Calu3 (cell line): Measurements from ENCODE around the gene DLG2. TPM values are rescaled to one million over a fixed set of nuclear protein-coding genes. Genes with fewer than 3 reads are reported as not detected.

ENCODE experiments used
- BruUV-seq: library from RNA; stranded (reverse); fragments of 400-500 nt; replicated peaks from 2 replicates; lab custom pipeline; 2021; lab: Mats Ljungman, UMichigan
- CTCF ChIA-PET: fragments of 300-600 bp; sonication (Branson Sonifier 250); formaldehyde crosslinking; loops from one replicate; lab custom pipeline; 2022; ENCODE audit warnings: antibody characterized with exemption; lab: Charles Lee
- DNase-seq: peaks from one replicate; pipeline ENCODE4 v3.0.0; 2022
- H3K27ac Mint-ChIP-seq: one replicate; pipeline ENCODE4 v1.8.0; 2022; ENCODE audit warnings: mixed read lengths; ENCODE audit not compliant: unreplicated experiment
- H3K27me3 Mint-ChIP-seq: one replicate; pipeline ENCODE4 v1.8.0; 2022; ENCODE audit warnings: mixed read lengths; ENCODE audit not compliant: unreplicated experiment
- H3K36me3 Mint-ChIP-seq: one replicate; pipeline ENCODE4 v1.8.0; 2022; ENCODE audit warnings: mild to moderate bottlenecking, moderate library complexity, mixed read lengths; ENCODE audit not compliant: insufficient read depth, unreplicated experiment
- H3K4me1 Mint-ChIP-seq: one replicate; pipeline ENCODE4 v1.8.0; 2022; ENCODE audit warnings: mild to moderate bottlenecking, low read depth, mixed read lengths; ENCODE audit not compliant: unreplicated experiment
- H3K4me3 Mint-ChIP-seq: one replicate; pipeline ENCODE4 v1.8.0; 2022; ENCODE audit warnings: mild to moderate bottlenecking, low read depth, moderate library complexity, mixed read lengths; ENCODE audit not compliant: unreplicated experiment
- H3K9me3 Mint-ChIP-seq: one replicate; pipeline ENCODE4 v1.8.0; 2022; ENCODE audit warnings: low read depth, mixed read lengths; ENCODE audit not compliant: unreplicated experiment
- CTCF ChIP-seq: fragments of 200-600 bp; IDR thresholded peaks from one replicate; pipeline ENCODE4 v1.8.0; 2022; ENCODE audit warnings: antibody characterized with exemption; ENCODE audit not compliant: unreplicated experiment
- intact Hi-C: fragments of 100-400 bp; cut with micrococcal nuclease; formaldehyde crosslinking; loops from one replicate; pipeline ENCODE4 v1.10.0; 2022; ENCODE audit not compliant: unreplicated experiment
- total RNA-seq: library from RNA; stranded (reverse); gene quantifications from 2 replicates; pipeline ENCODE4 v1.2.3, GENCODE V29; 2022

Gene DLG2
- total RNA-seq, 1 experiment from 2014 or later = 0.71 TPM

GRCh38 chr11:85133636-85134035 lies 493.5 kb downstream of the DLG2 start:
- intact Hi-C loops = no loop called here
- Mint-ChIP-seq H3K27ac (no peak overlapping the region), H3K27me3 (no peaks in the 10 kb centered on the region), H3K4me1 (no peaks in the 10 kb centered on the region), H3K9me3 (no peaks in the 10 kb centered on the region), H3K36me3 (no peaks in the 10 kb centered on the region), H3K4me3 (no peak overlapping the region)
- CTCF ChIA-PET = no interaction called here
- no peak for DNase-seq
- BruUV-seq = no TSS peak
- TF ChIP-seq CTCF = no peak

GRCh38 chr11:85132851-85133585 lies 494.1 kb downstream of the DLG2 start:
- H3K27ac Mint-ChIP-seq = no peak overlapping the region

GRCh38 chr11:85127349-85127748 lies 499.8 kb downstream of the DLG2 start:
- no peak for TF ChIP-seq CTCF
- H3K4me1 Mint-ChIP-seq = no peaks in the 10 kb centered on the region
- DNase-seq = no peak
- no peak overlapping the region for H3K27ac Mint-ChIP-seq
- CTCF ChIA-PET = no interaction called here
- H3K9me3 Mint-ChIP-seq = no peaks in the 10 kb centered on the region
- H3K27me3 Mint-ChIP-seq = no peaks in the 10 kb centered on the region
- BruUV-seq = no TSS peak
- intact Hi-C loops = no loop called here
- H3K36me3 Mint-ChIP-seq = no peaks in the 10 kb centered on the region
- H3K4me3 Mint-ChIP-seq = no peak overlapping the region

More at GRCh38 chr11:85132851-85133585, 494.1 kb downstream of the DLG2 start:
- CTCF ChIA-PET = no interaction called here
- no peaks in the 10 kb centered on the region for H3K9me3 Mint-ChIP-seq
- no TSS peak for BruUV-seq
- no peak for DNase-seq
- H3K4me1 Mint-ChIP-seq = no peaks in the 10 kb centered on the region
- H3K27me3 Mint-ChIP-seq = no peaks in the 10 kb centered on the region
- no peak for TF ChIP-seq CTCF
- intact Hi-C loops = no loop called here
- no peaks in the 10 kb centered on the region for H3K36me3 Mint-ChIP-seq
- no peak overlapping the region for H3K4me3 Mint-ChIP-seq

- no TSS peak for BruUV-seq
- Mint-ChIP-seq H3K27ac (no peak overlapping the region), H3K36me3 (no peaks in the 10 kb centered on the region), H3K4me1 (no peaks in the 10 kb centered on the region), H3K4me3 (no peak overlapping the region), H3K9me3 (no peaks in the 10 kb centered on the region), H3K27me3 (no peaks in the 10 kb centered on the region)
- intact Hi-C loops = no loop called here
- DNase-seq = no peak
- TF ChIP-seq CTCF = no peak
- CTCF ChIA-PET = no interaction called here
These were observed 503.4 kb downstream of the DLG2 start for GRCh38 chr11:85123752-85124231.
